ENCODE measurements around the gene ZSWIM6.

The ZSWIM6 gene

DNA sequence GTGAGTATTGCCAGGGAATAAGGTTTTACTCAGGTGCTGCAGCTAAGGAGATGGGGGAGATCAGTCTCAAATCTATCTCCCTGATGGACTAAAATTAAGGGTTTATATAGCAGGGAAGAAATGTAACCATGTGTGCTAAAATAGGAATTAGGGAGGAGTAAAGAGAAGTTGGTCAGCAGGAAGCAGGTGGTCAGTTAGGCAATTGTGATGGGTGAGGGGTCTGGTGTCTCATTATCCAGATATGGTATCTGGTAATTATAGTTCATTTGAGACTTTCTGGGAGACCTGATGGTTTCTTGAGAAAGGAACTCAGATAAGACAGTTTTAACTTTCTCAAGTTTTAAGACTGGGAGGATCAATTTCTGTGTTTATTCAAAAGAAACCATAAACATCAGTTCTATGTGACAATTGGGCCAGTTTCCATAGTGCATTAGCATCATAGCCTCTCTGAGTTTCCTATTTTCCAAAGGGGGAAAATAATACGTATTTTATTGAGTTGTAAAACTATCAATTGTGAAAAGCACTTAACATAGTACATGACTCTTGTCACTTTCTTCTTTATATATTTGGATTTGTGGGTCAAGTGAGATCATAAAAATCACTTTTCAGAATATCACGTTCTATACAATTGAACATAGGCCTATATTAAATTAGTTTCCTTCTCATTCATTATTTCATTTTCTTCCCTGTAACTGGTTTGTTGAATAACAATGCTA, 115.9 kb downstream of the ZSWIM6 start:
- no peak overlapping the region for H3K27ac ChIP-seq
- TF ChIP-seq, protein P1, sequence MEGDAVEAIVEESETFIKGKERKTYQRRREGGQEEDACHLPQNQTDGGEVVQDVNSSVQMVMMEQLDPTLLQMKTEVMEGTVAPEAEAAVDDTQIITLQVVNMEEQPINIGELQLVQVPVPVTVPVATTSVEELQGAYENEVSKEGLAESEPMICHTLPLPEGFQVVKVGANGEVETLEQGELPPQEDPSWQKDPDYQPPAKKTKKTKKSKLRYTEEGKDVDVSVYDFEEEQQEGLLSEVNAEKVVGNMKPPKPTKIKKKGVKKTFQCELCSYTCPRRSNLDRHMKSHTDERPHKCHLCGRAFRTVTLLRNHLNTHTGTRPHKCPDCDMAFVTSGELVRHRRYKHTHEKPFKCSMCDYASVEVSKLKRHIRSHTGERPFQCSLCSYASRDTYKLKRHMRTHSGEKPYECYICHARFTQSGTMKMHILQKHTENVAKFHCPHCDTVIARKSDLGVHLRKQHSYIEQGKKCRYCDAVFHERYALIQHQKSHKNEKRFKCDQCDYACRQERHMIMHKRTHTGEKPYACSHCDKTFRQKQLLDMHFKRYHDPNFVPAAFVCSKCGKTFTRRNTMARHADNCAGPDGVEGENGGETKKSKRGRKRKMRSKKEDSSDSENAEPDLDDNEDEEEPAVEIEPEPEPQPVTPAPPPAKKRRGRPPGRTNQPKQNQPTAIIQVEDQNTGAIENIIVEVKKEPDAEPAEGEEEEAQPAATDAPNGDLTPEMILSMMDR (IDR thresholded peaks at IDR 0.05), result no peak
- no peak for TF ChIP-seq ZFX (IDR thresholded peaks at IDR 0.05; ENCODE audit: borderline replicate concordance)

DNA sequence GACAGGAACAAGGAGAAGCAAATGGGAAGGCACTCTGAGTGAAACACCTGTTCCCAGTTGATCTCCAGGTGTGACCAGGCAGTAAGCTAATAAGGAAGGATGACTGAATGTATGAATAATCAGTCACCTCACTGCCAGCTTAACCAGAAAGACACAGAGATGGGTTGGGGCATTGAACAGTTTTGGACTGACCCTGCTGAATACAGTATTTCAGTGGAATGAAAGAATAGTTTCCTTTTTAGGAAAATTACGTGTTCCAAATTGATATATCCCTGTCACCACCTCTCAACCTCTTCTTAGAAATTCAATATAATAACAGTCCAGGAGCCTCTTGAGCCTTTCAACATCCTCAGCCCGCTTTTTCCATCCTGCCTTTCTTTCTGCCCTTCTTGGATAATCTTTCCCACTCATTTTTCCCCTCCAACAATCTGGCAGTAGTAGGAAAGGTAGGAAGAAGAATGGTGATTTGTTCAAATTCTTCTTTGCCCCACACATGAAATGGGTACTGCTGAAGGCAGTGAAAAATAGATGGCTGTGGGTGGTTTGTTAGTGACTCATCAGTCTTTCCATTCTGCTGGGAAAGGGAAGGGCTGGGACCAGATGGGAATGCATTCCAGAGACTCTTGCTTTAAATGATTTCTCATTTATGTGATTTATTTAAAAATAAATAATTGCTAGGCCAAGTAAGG, 117.9 kb downstream of the ZSWIM6 start:
- TF ChIP-seq, protein P1 (IDR thresholded peaks at IDR 0.05), result no peak
- TF ChIP-seq ZFX (IDR thresholded peaks at IDR 0.05; ENCODE audit: borderline replicate concordance), result no peak
- H3K27ac ChIP-seq, result no peak overlapping the region

- TF ChIP-seq ZFX (IDR thresholded peaks at IDR 0.05; ENCODE audit: borderline replicate concordance), result no peak
- TF ChIP-seq, protein P1 (IDR thresholded peaks at IDR 0.05), result no peak
- H3K27ac ChIP-seq, result no peak overlapping the region
Observed at GRCh38 chr5:61450493-61451279, 118.6 kb downstream of the ZSWIM6 start.

GRCh38 chr5:61455179-61456006, 123.3 kb downstream of the ZSWIM6 start:
- TF ChIP-seq, protein P1 (IDR thresholded peaks at IDR 0.05), result no peak
- TF ChIP-seq ZFX (IDR thresholded peaks at IDR 0.05; ENCODE audit: borderline replicate concordance), result no peak
- H3K27ac ChIP-seq, result no peak overlapping the region

GRCh38 chr5:61460471-61460870, 128.4 kb downstream of the ZSWIM6 start:
- no peak overlapping the region for H3K27ac ChIP-seq

GRCh38 chr5:61461417-61461816, 129.4 kb downstream of the ZSWIM6 start:
- no peak for TF ChIP-seq ZFX (IDR thresholded peaks at IDR 0.05; ENCODE audit: borderline replicate concordance)
- TF ChIP-seq, protein P1 (IDR thresholded peaks at IDR 0.05), result no peak
- no peak overlapping the region for H3K27ac ChIP-seq

More at GRCh38 chr5:61460471-61460870, 128.4 kb downstream of the ZSWIM6 start:
- no peak for TF ChIP-seq ZFX (IDR thresholded peaks at IDR 0.05; ENCODE audit: borderline replicate concordance)
- TF ChIP-seq, protein P1 (IDR thresholded peaks at IDR 0.05), result no peak

Measured in 22Rv1 (cell line).